Kidney (tissue), 14 donors: ENCODE data around the gene FIGLA. TPM values are rescaled to one million over a fixed set of nuclear protein-coding genes. Genes with fewer than 3 reads are reported as not detected.

Experiments
- DNase-seq, 5 donors: peaks; one replicate each; pipeline ENCODE4 v3.0.0-alpha.2; 2013 to 2020
- FAIRE-seq: peaks from 2 replicates; lab custom pipeline; 2012; peaks lifted over from hg19 to GRCh38; lab: Jason Lieb, UNC
- H3K27ac ChIP-seq, 2 donors: one replicate each; pipeline ENCODE4 v1.7.0; 2013; ENCODE audit warnings: low read depth in 2 of 2, low read length in 2 of 2, inconsistent platforms in 1 of 2
- H3K27me3 ChIP-seq: one replicate; pipeline ENCODE4 v1.7.1; 2013; ENCODE audit warnings: low read length, inconsistent platforms; ENCODE audit not compliant: control insufficient read depth, insufficient read depth
- H3K36me3 ChIP-seq, 3 donors: one replicate each; pipeline versions ENCODE4 v1.7.0 to v1.7.1; 2013; ENCODE audit warnings: low read length in 3 of 3, control low read depth in 1 of 3, inconsistent platforms in 1 of 3; ENCODE audit not compliant: insufficient read depth in 3 of 3, control insufficient read depth in 2 of 3
- H3K4me1 ChIP-seq, 3 donors: one replicate each; pipeline versions ENCODE4 v1.7.0 to v1.7.1; 2013; ENCODE audit warnings: low read length in 3 of 3, inconsistent platforms in 1 of 3, low read depth in 1 of 3; ENCODE audit not compliant: control insufficient read depth in 2 of 3, insufficient read depth in 2 of 3
- H3K4me3 ChIP-seq, 3 donors: one replicate each; pipeline versions ENCODE4 v1.7.0 to v1.8.1; 2013; ENCODE audit warnings: low read length in 3 of 3, control low read depth in 1 of 3, inconsistent platforms in 1 of 3
- H3K9ac ChIP-seq, 3 donors: one replicate each; pipeline versions ENCODE4 v1.7.0 to v1.7.1; 2013; ENCODE audit warnings: low read length in 3 of 3, control low read depth in 1 of 3, inconsistent platforms in 1 of 3
- H3K9me3 ChIP-seq, 3 donors: one replicate each; pipeline versions ENCODE4 v1.7.0 to v1.7.1; 2013; ENCODE audit warnings: low read length in 3 of 3, control low read depth in 1 of 3, inconsistent platforms in 1 of 3; ENCODE audit not compliant: control insufficient read depth in 2 of 3, insufficient read depth in 1 of 3
- CTCF ChIP-seq: IDR thresholded peaks from 3 replicates; pipeline ENCODE4 v1.5.1; 2012; ENCODE audit warnings: mild to moderate bottlenecking, moderate library complexity, borderline replicate concordance; ENCODE audit not compliant: insufficient read depth; ENCODE audit errors: extremely low read depth
- intact Hi-C: fragments of 100-400 bp; cut with DNase I; formaldehyde crosslinking; loops from one replicate; pipeline ENCODE4 v1.11.1; 2022
- polyA plus RNA-seq: library from polyadenylated mRNA; stranded (reverse); fragments of 350-450 nt; fragmentation: Illumina TruSeq; extraction: RNeasy Lipid Tissue Mini Kit (QIAGEN cat#74804); gene quantifications from one replicate; pipeline ENCODE4 v1.2.3, GENCODE V29; 2014; ENCODE audit warnings: low read depth, low replicate concordance; ENCODE audit not compliant: insufficient read depth
- total RNA-seq: library from RNA; stranded (reverse); fragmentation: NEBNext Ultra II Directional; extraction: Animal tissue kit (Norgen Biotek cat#: 25700); gene quantifications from one replicate; pipeline ENCODE4 v1.2.1, GENCODE V29; 2021
- donor health status: control.
- donor health status: control.
- donor health status: control.
- donor health status: control.
- donor health status: control.
- donor health status: DM: yes; HTN: yes; CAD: no.
- donor health status: Normal renal cell carcinoma (clear cell type).

Gene FIGLA
- total and polyA plus RNA-seq, 2 donors from 2014 or later = not detected

GRCh38 chr2:70777450-70777849, 13.0 kb downstream of the FIGLA start:
- intact Hi-C loops = no loop called here
- Histone ChIP-seq H3K9ac (no peak overlapping the region), H3K4me1 (no peaks in the 10 kb centered on the region), H3K36me3 (no peaks in the 10 kb centered on the region), H3K4me3 (no peak overlapping the region), H3K9me3 (no peaks in the 10 kb centered on the region), H3K27ac (no peak overlapping the region), H3K27me3 (no peaks in the 10 kb centered on the region)
- DNase-seq (no peak), FAIRE-seq (no peak)
- TF ChIP-seq CTCF = no peak

GRCh38 chr2:70776266-70776665, 14.2 kb downstream of the FIGLA start:
- intact Hi-C loops = no loop called here
- no peaks in the 10 kb centered on the region for H3K27me3 ChIP-seq
- H3K9ac ChIP-seq = no peak overlapping the region
- no peak overlapping the region for H3K27ac ChIP-seq
- FAIRE-seq (no peak), DNase-seq (no peak)
- no peaks in the 10 kb centered on the region for H3K4me1 ChIP-seq
- no peaks in the 10 kb centered on the region for H3K36me3 ChIP-seq
- TF ChIP-seq CTCF = no peak
- H3K9me3 ChIP-seq = no peaks in the 10 kb centered on the region
- H3K4me3 ChIP-seq = no peak overlapping the region

- no peaks in the 10 kb centered on the region for H3K27me3 ChIP-seq
- intact Hi-C loops = no loop called here
- H3K4me3 ChIP-seq = no peak overlapping the region
- FAIRE-seq (no peak), DNase-seq (no peak)
- no peaks in the 10 kb centered on the region for H3K4me1 ChIP-seq
- no peaks in the 10 kb centered on the region for H3K36me3 ChIP-seq
- no peak for TF ChIP-seq CTCF
- no peak overlapping the region for H3K27ac ChIP-seq
- H3K9ac ChIP-seq = no peak overlapping the region
- H3K9me3 ChIP-seq = no peaks in the 10 kb centered on the region
Measured at GRCh38 chr2:70775141-70775540, 15.3 kb downstream of the FIGLA start.
